ENCODE results near the gene FBXO42. TPM values are rescaled to one million over a fixed set of nuclear protein-coding genes. Genes with fewer than 3 reads are reported as not detected.
A peak's percentile ranks its signal among the peaks of the same experiment; 100 is the strongest.

FBXO42 gene
- total and polyA plus RNA-seq, 2 of the 13 experiments (the other 11 are each of a cell fraction or from before 2014, with no cell fraction given), result 7.6 to 17.5 TPM

DNA sequence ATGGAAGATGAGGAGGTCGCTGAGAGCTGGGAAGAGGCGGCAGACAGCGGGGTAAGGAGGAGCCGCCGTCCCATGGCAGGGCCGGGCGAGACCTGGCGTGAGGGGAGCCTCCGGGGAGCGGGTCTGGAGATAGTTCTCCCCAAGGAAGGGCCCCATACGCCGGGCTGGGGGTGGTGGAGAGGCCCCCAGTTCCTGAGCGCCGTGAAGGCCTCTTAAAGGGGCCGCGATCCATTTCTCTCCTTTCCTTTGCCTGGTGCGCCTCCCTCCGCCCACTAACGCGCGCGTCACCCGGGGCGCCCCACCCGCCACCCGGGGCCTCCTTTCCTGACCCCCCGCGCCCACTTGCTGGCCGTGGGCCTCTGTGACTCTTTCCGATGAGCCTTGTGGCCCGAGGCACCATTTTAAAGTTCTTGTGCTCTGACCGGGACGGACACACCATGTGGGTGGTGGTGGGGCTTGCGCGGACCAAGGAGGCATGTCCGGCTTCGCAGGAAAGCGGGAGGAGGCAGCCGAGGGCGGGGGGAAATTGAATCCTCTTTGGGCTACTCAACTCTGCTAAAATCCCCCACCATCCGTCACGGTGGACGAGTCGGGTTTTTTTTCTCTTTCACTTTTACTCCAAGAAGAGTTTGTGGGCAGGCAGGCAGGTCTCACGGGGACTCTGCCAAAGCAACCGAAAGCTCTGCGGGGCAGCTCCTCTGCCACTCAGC is 15.1 kb upstream of the FBXO42 start (continued):
- TF ChIP-seq, protein P1, sequence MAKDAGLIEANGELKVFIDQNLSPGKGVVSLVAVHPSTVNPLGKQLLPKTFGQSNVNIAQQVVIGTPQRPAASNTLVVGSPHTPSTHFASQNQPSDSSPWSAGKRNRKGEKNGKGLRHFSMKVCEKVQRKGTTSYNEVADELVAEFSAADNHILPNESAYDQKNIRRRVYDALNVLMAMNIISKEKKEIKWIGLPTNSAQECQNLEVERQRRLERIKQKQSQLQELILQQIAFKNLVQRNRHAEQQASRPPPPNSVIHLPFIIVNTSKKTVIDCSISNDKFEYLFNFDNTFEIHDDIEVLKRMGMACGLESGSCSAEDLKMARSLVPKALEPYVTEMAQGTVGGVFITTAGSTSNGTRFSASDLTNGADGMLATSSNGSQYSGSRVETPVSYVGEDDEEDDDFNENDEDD (CRISPR knock-in tag; IDR thresholded peaks at IDR 0.05; ENCODE audit: borderline replicate concordance), result peak; percentile 11; the same call in 1 of the 2 replicates
- TF ChIP-seq NFE2L2 (IDR thresholded peaks at IDR 0.05; ENCODE audit: low read length) (no peak), POLR2G (IDR thresholded peaks at IDR 0.05; ENCODE audit: low read depth, low read length) (peak; percentile 79; the same call in 1 of the 2 replicates), HDAC1 (CRISPR knock-in tag; IDR thresholded peaks at IDR 0.05) (peak; percentile 51), CBX1 (IDR thresholded peaks at IDR 0.05; ENCODE audit: low read depth) (peak; percentile 26), YEATS2 (CRISPR knock-in tag; IDR thresholded peaks at IDR 0.05; ENCODE audit: borderline replicate concordance) (peak; percentile 78)
- TF ChIP-seq, protein P2, sequence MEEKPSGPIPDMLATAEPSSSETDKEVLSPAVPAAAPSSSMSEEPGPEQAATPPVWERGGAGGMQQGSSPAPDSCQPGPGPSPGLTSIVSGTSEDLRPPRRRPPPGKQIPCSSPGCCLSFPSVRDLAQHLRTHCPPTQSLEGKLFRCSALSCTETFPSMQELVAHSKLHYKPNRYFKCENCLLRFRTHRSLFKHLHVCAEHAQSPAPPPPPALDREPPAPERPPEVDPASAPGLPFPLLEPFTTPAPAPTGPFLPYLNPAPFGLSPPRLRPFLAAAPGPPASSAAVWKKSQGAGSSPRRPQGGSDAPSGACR (CRISPR knock-in tag; IDR thresholded peaks at IDR 0.05), result peak; percentile 15; the same call in 1 of the 2 replicates
- TF ChIP-seq, protein P3, sequence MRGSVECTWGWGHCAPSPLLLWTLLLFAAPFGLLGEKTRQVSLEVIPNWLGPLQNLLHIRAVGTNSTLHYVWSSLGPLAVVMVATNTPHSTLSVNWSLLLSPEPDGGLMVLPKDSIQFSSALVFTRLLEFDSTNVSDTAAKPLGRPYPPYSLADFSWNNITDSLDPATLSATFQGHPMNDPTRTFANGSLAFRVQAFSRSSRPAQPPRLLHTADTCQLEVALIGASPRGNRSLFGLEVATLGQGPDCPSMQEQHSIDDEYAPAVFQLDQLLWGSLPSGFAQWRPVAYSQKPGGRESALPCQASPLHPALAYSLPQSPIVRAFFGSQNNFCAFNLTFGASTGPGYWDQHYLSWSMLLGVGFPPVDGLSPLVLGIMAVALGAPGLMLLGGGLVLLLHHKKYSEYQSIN (CRISPR knock-in tag; IDR thresholded peaks at IDR 0.05; ENCODE audit: borderline replicate concordance), result no peak
- TF ChIP-seq, protein P4, sequence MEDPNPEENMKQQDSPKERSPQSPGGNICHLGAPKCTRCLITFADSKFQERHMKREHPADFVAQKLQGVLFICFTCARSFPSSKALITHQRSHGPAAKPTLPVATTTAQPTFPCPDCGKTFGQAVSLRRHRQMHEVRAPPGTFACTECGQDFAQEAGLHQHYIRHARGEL (CRISPR knock-in tag; IDR thresholded peaks at IDR 0.05), result no peak
- TF ChIP-seq, protein P5, sequence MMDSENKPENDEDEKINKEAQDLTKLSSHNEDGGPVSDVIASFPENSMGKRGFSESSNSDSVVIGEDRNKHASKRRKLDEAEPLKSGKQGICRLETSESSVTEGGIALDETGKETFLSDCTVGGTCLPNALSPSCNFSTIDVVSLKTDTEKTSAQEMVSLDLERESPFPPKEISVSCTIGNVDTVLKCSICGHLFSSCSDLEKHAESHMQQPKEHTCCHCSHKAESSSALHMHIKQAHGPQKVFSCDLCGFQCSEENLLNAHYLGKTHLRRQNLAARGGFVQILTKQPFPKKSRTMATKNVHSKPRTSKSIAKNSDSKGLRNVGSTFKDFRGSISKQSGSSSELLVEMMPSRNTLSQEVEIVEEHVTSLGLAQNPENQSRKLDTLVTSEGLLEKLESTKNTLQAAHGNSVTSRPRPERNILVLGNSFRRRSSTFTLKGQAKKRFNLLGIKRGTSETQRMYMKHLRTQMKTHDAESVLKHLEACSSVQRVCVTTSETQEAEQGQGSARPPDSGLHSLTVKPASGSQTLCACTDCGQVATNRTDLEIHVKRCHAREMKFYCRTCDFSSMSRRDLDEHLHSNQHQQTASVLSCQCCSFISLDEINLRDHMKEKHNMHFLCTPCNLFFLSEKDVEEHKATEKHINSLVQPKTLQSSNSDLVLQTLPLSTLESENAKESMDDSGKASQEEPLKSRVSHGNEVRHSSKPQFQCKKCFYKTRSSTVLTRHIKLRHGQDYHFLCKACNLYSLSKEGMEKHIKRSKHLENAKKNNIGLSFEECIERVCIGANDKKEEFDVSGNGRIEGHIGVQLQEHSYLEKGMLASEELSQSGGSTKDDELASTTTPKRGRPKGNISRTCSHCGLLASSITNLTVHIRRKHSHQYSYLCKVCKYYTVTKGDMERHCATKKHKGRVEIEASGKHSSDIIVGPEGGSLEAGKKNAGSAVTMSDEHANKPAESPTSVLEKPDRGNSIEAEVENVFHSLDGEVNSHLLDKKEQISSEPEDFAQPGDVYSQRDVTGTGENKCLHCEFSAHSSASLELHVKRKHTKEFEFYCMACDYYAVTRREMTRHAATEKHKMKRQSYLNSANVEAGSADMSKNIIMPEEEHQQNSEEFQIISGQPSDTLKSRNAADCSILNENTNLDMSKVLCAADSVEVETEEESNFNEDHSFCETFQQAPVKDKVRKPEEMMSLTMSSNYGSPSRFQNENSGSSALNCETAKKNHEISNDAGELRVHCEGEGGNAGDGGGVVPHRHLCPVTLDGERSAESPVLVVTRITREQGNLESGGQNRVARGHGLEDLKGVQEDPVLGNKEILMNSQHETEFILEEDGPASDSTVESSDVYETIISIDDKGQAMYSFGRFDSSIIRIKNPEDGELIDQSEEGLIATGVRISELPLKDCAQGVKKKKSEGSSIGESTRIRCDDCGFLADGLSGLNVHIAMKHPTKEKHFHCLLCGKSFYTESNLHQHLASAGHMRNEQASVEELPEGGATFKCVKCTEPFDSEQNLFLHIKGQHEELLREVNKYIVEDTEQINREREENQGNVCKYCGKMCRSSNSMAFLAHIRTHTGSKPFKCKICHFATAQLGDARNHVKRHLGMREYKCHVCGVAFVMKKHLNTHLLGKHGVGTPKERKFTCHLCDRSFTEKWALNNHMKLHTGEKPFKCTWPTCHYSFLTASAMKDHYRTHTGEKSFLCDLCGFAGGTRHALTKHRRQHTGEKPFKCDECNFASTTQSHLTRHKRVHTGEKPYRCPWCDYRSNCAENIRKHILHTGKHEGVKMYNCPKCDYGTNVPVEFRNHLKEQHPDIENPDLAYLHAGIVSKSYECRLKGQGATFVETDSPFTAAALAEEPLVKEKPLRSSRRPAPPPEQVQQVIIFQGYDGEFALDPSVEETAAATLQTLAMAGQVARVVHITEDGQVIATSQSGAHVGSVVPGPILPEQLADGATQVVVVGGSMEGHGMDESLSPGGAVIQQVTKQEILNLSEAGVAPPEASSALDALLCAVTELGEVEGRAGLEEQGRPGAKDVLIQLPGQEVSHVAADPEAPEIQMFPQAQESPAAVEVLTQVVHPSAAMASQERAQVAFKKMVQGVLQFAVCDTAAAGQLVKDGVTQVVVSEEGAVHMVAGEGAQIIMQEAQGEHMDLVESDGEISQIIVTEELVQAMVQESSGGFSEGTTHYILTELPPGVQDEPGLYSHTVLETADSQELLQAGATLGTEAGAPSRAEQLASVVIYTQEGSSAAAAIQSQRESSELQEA (CRISPR knock-in tag; IDR thresholded peaks at IDR 0.05; ENCODE audit: not compliant biosample characterization), result peak; percentile 33
- TF ChIP-seq, protein P6, sequence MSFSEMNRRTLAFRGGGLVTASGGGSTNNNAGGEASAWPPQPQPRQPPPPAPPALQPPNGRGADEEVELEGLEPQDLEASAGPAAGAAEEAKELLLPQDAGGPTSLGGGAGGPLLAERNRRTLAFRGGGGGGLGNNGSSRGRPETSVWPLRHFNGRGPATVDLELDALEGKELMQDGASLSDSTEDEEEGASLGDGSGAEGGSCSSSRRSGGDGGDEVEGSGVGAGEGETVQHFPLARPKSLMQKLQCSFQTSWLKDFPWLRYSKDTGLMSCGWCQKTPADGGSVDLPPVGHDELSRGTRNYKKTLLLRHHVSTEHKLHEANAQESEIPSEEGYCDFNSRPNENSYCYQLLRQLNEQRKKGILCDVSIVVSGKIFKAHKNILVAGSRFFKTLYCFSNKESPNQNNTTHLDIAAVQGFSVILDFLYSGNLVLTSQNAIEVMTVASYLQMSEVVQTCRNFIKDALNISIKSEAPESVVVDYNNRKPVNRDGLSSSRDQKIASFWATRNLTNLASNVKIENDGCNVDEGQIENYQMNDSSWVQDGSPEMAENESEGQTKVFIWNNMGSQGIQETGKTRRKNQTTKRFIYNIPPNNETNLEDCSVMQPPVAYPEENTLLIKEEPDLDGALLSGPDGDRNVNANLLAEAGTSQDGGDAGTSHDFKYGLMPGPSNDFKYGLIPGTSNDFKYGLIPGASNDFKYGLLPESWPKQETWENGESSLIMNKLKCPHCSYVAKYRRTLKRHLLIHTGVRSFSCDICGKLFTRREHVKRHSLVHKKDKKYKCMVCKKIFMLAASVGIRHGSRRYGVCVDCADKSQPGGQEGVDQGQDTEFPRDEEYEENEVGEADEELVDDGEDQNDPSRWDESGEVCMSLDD (CRISPR knock-in tag; IDR thresholded peaks at IDR 0.05; ENCODE audit: borderline replicate concordance), result 0 out of 2 replicates have a peak, but pooled peaks have one; percentile 60
- TF ChIP-seq, protein P7, sequence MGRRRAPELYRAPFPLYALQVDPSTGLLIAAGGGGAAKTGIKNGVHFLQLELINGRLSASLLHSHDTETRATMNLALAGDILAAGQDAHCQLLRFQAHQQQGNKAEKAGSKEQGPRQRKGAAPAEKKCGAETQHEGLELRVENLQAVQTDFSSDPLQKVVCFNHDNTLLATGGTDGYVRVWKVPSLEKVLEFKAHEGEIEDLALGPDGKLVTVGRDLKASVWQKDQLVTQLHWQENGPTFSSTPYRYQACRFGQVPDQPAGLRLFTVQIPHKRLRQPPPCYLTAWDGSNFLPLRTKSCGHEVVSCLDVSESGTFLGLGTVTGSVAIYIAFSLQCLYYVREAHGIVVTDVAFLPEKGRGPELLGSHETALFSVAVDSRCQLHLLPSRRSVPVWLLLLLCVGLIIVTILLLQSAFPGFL (CRISPR knock-in tag; IDR thresholded peaks at IDR 0.05), result no peak
